Parathyroid adenoma (tissue), 2 donors: ENCODE data around the gene GTF2E1.
"Not testable (repeated sequence)": the region's sequence is repeated elsewhere in the genome, so short reads cannot be mapped to it uniquely, and the experiment has no call there.

Experiments
- H2AFZ ChIP-seq: fragments of 300-600 bp; sonication (generic); one replicate; pipeline ENCODE4 v1.7.0; 2017; ENCODE audit warnings: antibody characterized with exemption, mild to moderate bottlenecking
- H3K27ac ChIP-seq: fragments of 300-600 bp; sonication (generic); one replicate; pipeline ENCODE4 v1.7.0; 2017
- H3K27me3 ChIP-seq: fragments of 300-600 bp; sonication (generic); one replicate; pipeline ENCODE4 v1.7.0; 2017; ENCODE audit warnings: low read length; ENCODE audit not compliant: control insufficient read depth, insufficient read depth
- H3K36me3 ChIP-seq: fragments of 300-600 bp; sonication (generic); one replicate; pipeline ENCODE4 v1.7.0; 2017; ENCODE audit warnings: low read length; ENCODE audit not compliant: control insufficient read depth, insufficient read depth
- H3K4me1 ChIP-seq: fragments of 300-600 bp; sonication (generic); one replicate; pipeline ENCODE4 v1.7.0; 2017; ENCODE audit warnings: control low read depth
- H3K4me2 ChIP-seq: fragments of 300-600 bp; sonication (generic); one replicate; pipeline ENCODE4 v1.7.0; 2017; ENCODE audit warnings: low read length
- H3K4me3 ChIP-seq: fragments of 300-600 bp; sonication (generic); one replicate; pipeline ENCODE4 v1.7.0; 2017; ENCODE audit warnings: low read depth, low read length
- H3K79me2 ChIP-seq: fragments of 300-600 bp; sonication (generic); one replicate; pipeline ENCODE4 v1.7.0; 2017; ENCODE audit warnings: control low read depth
- H3K9ac ChIP-seq: fragments of 300-600 bp; sonication (generic); one replicate; pipeline ENCODE4 v1.7.0; 2017; ENCODE audit warnings: mild to moderate bottlenecking
- H3K9me3 ChIP-seq: fragments of 300-600 bp; sonication (generic); one replicate; pipeline ENCODE4 v1.7.0; 2017; ENCODE audit warnings: low read length; ENCODE audit not compliant: control insufficient read depth
- TF ChIP-seq, protein P1 (sequence below): fragments of 300-600 bp; sonication (generic); IDR thresholded peaks from one replicate; pipeline ENCODE4 v1.7.0; 2017; ENCODE audit warnings: antibody characterized with exemption, mild to moderate bottlenecking
- donor health status: primary hyperparathyroidism.

The GTF2E1 gene

GRCh38 chr3:120726791-120727190 lies 15.8 kb upstream of the GTF2E1 start:
- no peak overlapping the region for H3K27ac ChIP-seq
- TF ChIP-seq, protein P1, sequence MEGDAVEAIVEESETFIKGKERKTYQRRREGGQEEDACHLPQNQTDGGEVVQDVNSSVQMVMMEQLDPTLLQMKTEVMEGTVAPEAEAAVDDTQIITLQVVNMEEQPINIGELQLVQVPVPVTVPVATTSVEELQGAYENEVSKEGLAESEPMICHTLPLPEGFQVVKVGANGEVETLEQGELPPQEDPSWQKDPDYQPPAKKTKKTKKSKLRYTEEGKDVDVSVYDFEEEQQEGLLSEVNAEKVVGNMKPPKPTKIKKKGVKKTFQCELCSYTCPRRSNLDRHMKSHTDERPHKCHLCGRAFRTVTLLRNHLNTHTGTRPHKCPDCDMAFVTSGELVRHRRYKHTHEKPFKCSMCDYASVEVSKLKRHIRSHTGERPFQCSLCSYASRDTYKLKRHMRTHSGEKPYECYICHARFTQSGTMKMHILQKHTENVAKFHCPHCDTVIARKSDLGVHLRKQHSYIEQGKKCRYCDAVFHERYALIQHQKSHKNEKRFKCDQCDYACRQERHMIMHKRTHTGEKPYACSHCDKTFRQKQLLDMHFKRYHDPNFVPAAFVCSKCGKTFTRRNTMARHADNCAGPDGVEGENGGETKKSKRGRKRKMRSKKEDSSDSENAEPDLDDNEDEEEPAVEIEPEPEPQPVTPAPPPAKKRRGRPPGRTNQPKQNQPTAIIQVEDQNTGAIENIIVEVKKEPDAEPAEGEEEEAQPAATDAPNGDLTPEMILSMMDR = no peak
- H3K4me1 ChIP-seq = no peaks in the 10 kb centered on the region
- no peak overlapping the region for H2AFZ ChIP-seq
- no peak overlapping the region for H3K4me3 ChIP-seq
- no peaks in the 10 kb centered on the region for H3K9me3 ChIP-seq
- H3K36me3 ChIP-seq = no peaks in the 10 kb centered on the region
- no peak overlapping the region for H3K9ac ChIP-seq
- peaks cover 2% of the 10 kb centered on the region for H3K79me2 ChIP-seq
- no peak overlapping the region for H3K4me2 ChIP-seq
- no peaks in the 10 kb centered on the region for H3K27me3 ChIP-seq

GRCh38 chr3:120730576-120731542 lies 11.7 kb upstream of the GTF2E1 start:
- H3K4me3 ChIP-seq = no peak overlapping the region
- H3K4me2 ChIP-seq = no peak overlapping the region
- H2AFZ ChIP-seq = no peak overlapping the region
- TF ChIP-seq, protein P1 = no peak
- no peak overlapping the region for H3K27ac ChIP-seq
- H3K9ac ChIP-seq = no peak overlapping the region
- H3K9me3 ChIP-seq = no peaks in the 10 kb centered on the region
- H3K4me1 ChIP-seq = no peaks in the 10 kb centered on the region
- H3K27me3 ChIP-seq = no peaks in the 10 kb centered on the region
- no peaks in the 10 kb centered on the region for H3K36me3 ChIP-seq
- no peaks in the 10 kb centered on the region for H3K79me2 ChIP-seq

DNA sequence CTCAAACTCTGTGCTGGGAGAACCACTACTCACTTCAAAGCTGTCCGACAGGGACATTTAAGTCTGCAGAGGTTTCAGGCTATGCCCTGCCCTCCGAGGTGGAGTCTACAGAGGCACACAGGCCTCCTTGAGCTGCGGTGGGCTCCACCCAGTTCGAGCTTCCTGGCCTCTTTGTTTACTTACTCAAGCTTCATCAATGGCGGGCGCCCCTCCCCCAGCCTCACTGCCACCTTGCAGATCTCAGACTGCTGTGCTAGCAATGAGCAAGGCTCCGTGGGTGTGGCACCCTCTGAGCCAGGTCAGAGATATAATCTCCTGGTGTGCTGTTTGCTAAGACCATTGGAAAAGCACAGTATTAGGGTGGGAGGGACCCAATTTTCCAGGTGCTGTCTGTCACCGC lies 4.5 kb upstream of the GTF2E1 start:
- H3K4me1 ChIP-seq, H3K4me2 ChIP-seq, H3K9ac ChIP-seq, H3K27me3 ChIP-seq, H2AFZ ChIP-seq, H3K27ac ChIP-seq, H3K79me2 ChIP-seq, H3K4me3 ChIP-seq, H3K9me3 ChIP-seq, H3K36me3 ChIP-seq: not testable (repeated sequence)

- Histone ChIP-seq H3K27me3 (no peaks in the 10 kb centered on the region), H3K4me1 (peaks cover 3% of the 10 kb centered on the region), H3K9me3 (no peaks in the 10 kb centered on the region), H3K36me3 (no peaks in the 10 kb centered on the region), H3K4me3 (peak overlapping the region; percentile 71), H3K4me2 (peak overlapping the region; percentile 76), H3K79me2 (peaks cover 12% of the 10 kb centered on the region), H2AFZ (peak overlapping the region; percentile 75), H3K9ac (no peak overlapping the region), H3K27ac (no peak overlapping the region)
- TF ChIP-seq, protein P1 = no peak
Measured at GRCh38 chr3:120741320-120741719, 1.2 kb upstream of the GTF2E1 start.

DNA sequence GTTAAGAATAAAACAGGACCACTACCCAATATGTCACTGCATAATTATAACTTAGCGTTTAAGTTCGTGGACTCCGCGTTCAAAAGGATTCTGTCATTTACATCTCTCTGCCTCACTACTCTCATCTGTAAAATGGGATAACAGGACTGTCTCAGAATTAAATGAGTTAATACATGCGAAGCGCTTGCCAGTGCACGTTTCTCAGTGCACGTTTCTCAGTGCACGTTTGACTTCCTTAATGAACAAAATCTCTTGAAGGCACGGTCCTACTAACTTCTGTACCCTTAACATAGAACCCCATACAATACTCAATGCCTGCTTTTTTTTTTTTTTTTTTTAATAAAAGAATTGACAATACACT lies 727 bp upstream of the GTF2E1 start:
- Histone ChIP-seq H3K27me3 (no peaks in the 10 kb centered on the region), H3K4me2 (peak overlapping the region; percentile 76), H3K79me2 (peaks cover 14% of the 10 kb centered on the region), H3K9me3 (no peaks in the 10 kb centered on the region), H3K4me3 (peak overlapping the region; percentile 71), H3K4me1 (peaks cover 3% of the 10 kb centered on the region), H2AFZ (peak overlapping the region; percentile 75), H3K9ac (peak overlapping the region; percentile 16), H3K36me3 (no peaks in the 10 kb centered on the region), H3K27ac (peak overlapping the region; percentile 87)
- TF ChIP-seq, protein P1 = no peak
